Dermis blood vessel endothelial cell (primary cell): ENCODE data around the gene SKI. TPM values are rescaled to one million over a fixed set of nuclear protein-coding genes. Genes with fewer than 3 reads are reported as not detected.

Source experiments
- DNase-seq: peaks from one replicate; pipeline ENCODE4 v3.0.0; 2010
- total RNA-seq: library from RNA; depleted of rRNA; stranded (reverse); fragments of >200 nt; gene quantifications from 2 replicates; pipeline ENCODE4 v1.2.3, GENCODE V29; 2014

The SKI gene
- total RNA-seq, 1 donor from 2014 or later: 26.7 TPM

GRCh38 chr1:2297246-2298011 is 69.3 kb downstream of the SKI start:
- no peak for DNase-seq

- DNase-seq: no peak
Observed at GRCh38 chr1:2298685-2299084, 70.6 kb downstream of the SKI start.

GRCh38 chr1:2299131-2299627 is 71.1 kb downstream of the SKI start:
- DNase-seq: no peak

GRCh38 chr1:2300004-2300771 is 72.1 kb downstream of the SKI start:
- no peak for DNase-seq

GRCh38 chr1:2300851-2301606 is 72.9 kb downstream of the SKI start:
- DNase-seq: peak; percentile 66

- DNase-seq: no peak
Observed at GRCh38 chr1:2301607-2302291, 73.6 kb downstream of the SKI start.

GRCh38 chr1:2302292-2302925 is 74.3 kb downstream of the SKI start:
- no peak for DNase-seq

GRCh38 chr1:2303016-2303775 is 75.1 kb downstream of the SKI start:
- no peak for DNase-seq

GRCh38 chr1:2303781-2304180 is 75.7 kb downstream of the SKI start:
- DNase-seq: no peak

GRCh38 chr1:2304282-2304681 is 76.2 kb downstream of the SKI start:
- DNase-seq: no peak

- DNase-seq: no peak
Observed at GRCh38 chr1:2304921-2305681, 77.0 kb downstream of the SKI start.

- DNase-seq: no peak
Observed at GRCh38 chr1:2306151-2306978, 78.2 kb downstream of the SKI start.

- no peak for DNase-seq
Observed at GRCh38 chr1:2307064-2307605, 79.0 kb downstream of the SKI start.

GRCh38 chr1:2307972-2308371 is 79.9 kb downstream of the SKI start:
- DNase-seq: no peak

GRCh38 chr1:2308844-2309243 is 80.7 kb downstream of the SKI start:
- DNase-seq: no peak

- no peak for DNase-seq
Observed at GRCh38 chr1:2310332-2311183, 82.4 kb downstream of the SKI start.

- DNase-seq: peak; percentile 70
Observed at GRCh38 chr1:2311184-2312032, 83.3 kb downstream of the SKI start.
